Hematopoietic multipotent progenitor cell treated with erythropoietin and hydrocortisone succinate and interleukin-3 and kit ligand, for 6 days (in vitro differentiated cells): Measurements from ENCODE around the gene RAP1GAP2.

Experiments used
- DNase-seq: peaks from one replicate; pipeline ENCODE4 v3.0.0-alpha.2; 2015

The RAP1GAP2 gene

DNA sequence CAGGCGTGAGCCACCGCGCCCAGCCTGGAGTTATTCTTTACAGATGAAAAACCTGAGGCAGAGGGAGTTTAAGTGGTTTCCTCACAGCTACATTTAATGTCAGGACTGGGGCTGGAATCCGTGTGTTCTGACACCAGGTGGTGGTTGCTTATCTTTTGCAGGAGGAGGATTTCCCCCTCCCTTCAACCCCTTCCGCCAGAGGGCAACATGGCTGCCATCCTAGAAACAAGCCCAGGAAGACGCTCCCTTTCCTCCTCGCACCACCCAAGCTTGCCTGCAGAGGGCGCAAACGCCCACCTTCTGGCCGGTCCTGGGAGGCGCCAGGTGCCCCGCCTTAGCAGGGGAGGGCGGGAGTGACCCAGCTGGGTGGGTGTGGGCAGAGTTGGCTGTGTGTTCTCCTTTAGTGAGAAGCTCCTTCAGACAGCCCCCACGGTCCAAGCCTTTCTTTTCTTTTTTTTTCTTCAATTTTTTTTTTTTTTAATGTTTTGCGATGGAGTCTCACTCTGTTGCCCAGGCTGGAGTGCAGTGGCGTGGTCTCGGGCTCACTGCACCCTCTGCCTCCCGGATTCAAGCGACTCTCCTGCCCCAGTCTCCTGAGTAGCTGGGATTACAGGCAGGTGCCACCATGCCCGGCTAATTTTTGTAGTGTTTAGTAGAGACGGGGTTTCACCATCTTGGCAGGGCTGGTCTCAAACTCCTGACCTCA lies 9.9 kb upstream of the RAP1GAP2 start:
- DNase-seq = peak; percentile 95

DNA sequence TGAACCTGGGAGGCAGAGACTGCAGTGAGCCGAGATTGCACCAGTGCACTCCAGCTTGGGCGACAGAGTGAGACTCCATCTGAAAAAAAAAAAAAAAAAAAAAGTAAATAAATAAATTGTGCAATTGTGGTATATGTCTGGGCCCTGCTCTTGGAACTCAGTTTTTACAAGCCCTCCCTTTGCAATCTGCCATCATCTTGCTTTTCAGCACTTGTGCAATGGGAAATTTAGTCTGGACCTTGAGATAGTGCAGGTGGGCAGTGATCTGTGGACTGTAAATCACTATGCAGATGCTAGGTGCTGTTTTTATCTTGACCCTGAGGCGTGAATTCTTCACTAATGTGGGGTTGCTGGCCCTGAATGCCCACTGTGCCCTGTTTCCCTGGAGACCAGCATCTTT lies 6.5 kb upstream of the RAP1GAP2 start:
- DNase-seq = peak; percentile 63

DNA sequence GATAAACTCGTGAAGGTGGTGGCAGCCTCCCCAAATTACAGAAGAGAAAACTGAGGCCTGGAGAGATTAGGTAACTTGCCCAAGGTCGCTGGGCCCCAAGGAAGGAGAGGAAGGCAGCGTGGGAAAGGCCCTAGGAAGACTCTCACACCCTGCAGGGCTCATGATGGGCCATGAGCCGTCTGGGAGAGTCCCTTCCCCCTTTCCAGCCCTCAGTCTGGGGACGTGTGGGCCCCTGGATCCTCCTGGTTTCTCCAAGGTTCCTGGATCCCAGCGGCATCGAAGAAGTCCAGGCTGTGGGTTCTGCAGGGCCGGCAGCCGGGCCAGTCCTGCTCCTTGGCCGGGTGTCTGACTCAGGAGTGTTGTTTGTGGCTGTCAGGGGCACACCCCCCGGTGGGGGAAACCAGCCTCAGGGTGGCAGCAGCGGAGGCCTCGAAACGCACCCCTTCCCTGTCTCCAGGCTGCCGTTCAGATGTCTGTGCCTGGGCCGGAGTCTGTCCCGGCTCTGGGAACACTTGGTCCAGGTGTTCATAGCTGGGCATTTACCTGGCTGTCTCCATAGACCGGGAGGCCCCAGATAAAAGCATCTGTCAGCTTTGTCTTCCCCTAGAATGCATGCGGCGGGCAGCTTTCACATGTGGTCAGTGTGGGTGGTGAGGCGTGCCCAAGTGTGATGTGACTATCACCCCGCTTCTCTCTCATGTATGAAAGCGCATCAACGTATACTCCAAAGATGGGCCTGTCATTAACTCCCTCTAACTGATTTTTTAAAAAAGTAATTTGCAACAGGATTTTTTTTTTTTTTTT lies 3.7 kb upstream of the RAP1GAP2 start:
- peak; percentile 31 for DNase-seq

DNA sequence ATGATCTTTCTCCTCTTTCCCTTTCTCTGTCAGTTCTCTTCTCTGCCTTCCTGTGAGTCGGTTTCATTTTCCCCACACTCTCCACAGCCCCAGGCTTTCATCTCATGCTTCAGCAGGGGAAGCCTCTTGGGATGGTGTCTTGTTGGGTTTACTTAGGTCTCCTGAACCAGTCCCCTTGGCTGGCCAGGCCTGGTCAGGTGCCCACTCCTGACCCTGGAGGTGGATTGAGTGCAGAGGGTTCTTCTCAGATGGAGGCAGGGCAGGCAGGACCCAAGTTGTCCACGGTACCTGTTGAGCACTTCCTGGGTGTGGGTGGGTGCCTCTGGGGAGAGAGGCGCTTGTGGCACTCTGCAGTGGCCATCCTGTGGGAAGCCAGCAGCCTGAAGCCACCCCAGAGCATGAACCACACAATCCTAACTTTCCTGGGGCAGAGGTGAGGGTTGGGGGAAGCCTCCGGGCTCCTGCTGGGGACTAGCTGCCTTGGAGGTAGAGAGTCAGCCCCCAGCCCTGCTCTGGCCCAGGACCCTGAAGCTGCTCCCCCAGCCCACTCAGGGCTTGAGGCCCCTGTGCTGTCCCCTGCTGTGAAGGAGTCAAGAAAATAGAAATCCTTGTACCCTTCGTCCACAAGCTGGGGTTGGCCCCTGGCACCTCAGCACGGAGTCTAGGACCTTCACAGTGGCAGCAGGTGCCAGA lies 2.0 kb upstream of the RAP1GAP2 start:
- no peak for DNase-seq

DNA sequence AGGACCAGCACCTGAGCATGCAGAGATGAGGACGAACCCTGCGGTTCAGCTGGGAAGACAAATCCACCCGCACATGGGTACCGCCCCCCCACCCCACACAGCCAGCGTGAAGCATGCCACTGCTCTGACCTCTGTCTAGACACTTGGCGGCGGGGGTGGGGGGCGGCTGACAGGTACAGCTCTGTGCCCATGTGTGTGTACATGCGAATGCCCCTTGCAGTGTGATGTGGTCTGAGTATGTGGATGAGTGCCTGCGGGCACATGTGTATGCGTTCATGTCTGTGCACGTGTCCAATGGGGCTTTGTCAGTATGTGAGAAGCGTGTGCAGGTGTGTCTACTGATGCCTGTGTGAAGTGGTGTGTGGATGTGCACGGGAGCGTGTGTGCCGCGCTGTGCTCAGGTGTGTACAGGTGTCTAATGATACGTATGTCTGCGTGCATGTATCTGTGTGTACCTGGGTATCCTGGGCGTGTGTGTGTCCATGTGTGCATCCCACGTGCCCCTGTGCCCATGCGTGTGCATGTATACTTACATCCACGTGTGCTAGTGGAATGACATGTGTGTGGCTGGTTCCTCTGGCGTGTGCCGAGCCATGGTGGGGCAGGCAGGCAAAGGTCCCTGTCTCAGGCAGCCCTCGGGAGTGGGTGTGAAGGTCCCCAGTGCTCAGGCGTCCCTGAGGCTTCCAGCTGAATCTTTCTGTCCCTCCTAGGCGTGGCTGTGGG lies 636 bp upstream of the RAP1GAP2 start:
- no peak for DNase-seq

DNA sequence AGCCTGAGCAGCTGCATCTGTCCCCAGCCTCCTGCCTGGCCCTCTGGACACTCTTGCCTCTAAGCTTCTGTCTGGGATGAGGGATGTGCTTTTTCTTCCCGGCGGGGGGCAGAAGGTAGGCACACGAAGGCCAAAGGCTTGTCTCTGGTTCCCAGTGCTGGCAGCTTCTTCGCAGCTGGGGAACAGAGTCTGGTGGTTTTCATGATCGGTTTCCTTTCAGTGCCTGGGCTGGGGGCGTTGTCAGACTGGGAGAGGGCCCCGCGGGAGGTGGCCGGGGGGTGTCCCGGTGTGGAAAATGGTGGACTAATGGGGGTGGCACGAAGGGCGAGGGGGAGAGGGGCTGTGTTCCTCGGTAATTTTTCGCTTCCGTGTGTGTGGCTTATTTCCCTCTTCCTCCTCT lies 988 bp downstream of the RAP1GAP2 start:
- no peak for DNase-seq

DNA sequence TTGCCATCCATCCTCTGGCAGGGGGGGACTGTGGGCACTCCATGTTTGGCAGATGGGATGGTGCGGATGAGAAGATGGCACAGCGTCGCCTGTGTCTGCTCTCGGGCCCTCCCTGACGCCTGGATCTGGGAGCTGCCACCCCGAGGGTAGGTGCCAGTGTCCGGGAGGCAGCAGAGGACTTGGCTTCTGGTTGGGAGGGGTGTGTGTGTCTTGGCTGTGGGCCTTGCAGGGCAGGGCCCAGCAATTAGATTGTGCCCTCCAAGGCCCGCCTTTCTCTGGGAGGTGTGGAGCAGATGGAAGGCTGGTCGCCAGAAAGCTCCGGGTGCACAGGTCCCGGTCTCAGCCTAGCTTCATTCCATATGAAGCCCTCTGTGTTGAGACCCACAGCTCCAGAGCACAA lies 1.4 kb downstream of the RAP1GAP2 start:
- DNase-seq = no peak

DNA sequence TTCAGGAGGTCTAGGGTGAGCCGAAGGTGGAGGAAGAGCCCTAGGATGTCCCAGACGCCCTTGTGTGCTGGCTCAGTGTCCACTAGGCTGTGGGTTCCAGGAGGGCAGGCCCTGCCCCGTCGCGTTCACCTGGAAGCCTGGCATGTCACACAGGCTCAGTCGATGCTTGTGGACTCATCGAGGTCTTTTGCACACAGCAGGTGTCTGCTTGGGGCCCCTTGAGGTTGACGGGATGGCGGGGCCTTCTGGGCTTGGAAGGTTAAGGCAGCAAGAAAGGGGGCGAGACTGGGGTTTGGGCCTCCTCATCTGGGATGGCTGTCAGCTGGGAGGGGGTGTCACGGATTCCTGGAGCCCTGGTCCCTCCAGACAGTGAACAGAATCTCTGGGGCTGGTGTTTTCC lies 1.9 kb downstream of the RAP1GAP2 start:
- DNase-seq = no peak

DNA sequence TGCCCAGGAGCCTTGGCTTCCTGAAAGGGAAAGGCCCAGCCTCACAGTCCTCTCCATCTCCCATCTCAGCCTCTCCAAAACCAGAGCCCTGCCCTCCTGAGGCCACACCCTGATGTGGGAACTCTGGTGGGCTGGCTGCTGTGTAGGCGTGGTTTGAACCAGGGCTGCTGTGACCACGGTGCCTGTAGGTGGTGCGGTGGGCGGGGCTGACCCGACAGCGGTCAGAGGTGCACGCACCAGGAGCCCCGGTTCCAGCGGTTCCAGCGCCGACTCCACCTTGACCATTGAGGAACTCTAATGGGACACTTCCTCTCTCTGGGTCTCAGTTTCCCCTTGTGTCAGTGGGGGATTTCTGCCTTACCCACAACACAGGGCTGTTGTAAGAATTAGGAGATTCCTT lies 2.4 kb downstream of the RAP1GAP2 start:
- DNase-seq = peak; percentile 40

DNA sequence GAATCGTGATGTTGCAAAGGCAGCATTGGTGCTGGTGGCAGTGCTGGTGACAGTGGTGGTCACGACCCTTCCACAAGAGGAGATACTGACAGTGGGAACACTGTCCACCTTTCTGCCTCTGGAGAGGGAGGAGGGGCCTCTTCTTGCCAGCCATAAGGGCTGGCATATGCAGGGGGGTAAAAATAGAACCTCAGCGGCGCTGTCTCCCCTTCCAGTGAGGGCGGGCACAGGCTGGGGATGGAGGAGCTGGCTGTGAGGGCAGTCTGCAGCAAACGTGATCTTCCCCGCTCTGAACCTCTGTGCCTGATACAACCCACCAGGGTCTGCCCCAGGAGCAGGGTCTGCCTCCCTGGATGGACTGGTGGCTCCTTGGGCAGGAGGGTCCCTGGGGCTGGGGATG lies 3.4 kb downstream of the RAP1GAP2 start:
- no peak for DNase-seq

DNA sequence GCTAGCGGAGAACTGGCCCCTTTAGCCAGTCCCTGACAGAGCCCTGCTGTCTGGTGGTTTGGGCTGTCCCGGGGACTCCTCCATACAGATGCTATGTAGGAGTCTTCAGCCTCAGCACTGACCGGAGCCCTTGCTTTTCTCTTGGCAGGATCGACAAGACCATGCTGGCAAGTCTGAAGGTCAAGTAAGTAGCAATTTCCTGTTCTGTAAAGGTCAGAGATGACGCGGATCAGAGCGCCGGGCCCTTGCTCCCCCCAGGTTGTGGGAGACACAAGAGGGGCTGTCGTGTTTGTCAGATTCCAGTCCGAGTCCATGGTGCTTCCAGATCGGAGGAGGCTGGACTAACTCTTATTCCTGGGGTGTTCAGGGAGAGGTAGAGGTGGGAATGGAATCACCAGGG lies 4.1 kb downstream of the RAP1GAP2 start:
- DNase-seq = no peak

DNA sequence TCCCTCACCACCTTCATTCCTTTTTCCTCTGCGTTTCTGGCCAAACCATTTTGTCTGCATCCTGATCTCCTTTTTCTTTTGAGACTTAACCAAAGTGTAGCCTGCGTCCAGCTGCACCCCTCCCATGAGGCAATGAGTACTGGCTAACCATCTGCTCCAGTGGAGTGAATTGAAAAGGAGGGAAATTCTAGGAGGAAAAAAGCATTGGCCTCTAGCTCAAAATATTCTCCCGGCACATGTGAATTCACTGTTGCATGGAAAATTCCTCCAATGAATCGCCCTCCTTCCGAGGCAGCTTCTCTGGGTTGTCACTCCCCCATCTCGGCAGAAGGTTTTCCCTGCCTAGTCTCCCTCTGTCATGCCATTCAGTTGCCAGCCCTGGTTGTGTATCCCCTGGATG lies 5.6 kb downstream of the RAP1GAP2 start:
- DNase-seq = no peak

DNA sequence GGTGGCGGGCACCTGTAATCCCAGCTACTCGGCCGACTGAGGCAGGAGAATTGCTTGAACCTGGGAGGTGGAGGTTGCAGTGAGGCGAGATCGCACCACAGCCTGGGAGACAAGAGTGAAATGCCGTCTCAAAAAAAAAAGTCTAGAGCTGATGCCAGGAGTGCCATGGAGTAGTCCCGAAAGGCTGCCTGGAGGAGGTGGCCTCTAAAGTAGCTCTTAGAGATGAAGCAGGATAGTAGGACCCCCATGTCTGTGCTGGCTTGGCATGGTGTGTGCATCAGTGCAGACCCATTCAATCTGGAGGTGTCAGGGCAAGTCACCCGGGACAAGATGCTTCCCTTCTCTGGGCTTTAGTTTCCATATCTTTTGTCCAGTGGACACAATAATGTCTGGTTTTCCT lies 6.3 kb downstream of the RAP1GAP2 start:
- no peak for DNase-seq

DNA sequence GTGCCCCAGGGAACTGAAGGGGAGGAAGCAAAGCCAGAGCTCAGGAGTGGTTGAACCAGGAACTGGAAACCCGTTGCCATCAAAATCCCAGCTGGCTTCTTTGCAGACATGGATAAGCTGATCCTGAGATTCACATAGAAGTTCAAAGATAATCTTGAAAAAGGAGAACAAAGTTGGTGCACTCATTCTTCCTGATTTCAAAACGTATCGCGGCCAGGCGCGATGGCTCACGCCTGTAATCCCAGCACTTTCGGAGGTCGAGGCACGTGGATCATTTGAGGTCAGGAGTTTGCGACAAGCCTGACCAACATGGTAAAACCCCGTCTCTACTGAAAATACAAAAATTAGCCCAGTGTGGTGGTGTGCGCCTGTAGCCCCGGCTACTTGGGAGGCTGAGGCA lies 7.1 kb downstream of the RAP1GAP2 start:
- DNase-seq = no peak

DNA sequence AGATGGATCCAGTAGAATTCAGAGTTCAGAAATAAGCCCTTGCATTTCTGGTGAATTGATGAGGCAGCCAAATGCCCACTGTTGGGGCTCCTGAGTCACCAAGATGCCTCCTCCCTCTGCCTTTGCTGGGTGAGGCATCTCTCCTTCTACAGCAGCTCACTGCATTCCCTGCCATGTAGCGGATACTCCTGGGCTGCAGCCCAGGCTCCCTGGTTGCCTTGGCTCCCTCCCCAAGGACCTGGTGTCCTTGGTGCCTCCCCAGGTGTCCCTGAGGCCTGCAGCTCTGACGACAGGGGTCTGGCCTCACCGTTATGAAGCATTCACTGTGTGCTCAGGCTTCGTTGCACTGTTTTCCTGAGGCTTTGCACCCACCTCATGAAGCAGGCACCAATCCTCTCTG lies 7.7 kb downstream of the RAP1GAP2 start:
- DNase-seq = no peak

DNA sequence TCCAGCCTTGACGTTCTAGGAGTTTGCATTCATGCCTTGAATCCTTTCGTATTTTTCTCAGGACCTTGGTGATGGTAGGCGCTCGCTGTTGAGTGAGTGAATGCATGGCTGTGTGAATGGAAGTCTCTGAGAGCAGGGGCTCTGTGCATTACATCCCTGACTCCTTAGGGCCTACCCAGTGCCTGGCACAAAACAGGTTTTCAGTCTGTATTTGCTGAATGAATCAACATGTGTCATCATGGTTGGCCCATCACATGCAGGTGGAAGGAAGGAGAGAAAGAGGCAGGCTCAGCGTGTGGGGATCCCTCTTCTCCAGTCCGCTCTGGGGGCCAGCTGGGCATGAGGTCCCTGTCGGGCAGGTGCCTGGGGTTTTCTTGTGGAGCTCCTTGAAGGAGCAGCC lies 8.7 kb downstream of the RAP1GAP2 start:
- DNase-seq = no peak

DNA sequence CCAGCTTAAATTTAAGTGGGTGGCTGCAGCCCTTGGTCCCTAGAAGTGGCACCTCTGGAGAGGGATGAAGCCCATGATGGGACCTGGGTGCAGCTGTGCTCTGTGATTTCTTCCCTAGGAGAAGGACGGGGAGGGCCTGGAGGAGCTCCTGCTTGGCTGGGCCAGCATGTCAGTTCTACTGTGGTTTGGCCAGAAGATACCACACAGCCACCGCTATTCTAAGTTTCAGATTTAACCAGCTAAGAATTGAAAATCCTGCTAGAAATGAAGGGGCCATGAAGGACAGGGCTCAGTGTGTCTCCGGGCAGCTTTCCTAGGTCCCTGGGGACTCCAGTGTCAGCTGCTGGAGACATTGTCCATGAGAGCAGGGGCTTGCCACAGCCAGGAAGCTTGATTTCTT lies 9.7 kb downstream of the RAP1GAP2 start:
- DNase-seq = no peak

DNA sequence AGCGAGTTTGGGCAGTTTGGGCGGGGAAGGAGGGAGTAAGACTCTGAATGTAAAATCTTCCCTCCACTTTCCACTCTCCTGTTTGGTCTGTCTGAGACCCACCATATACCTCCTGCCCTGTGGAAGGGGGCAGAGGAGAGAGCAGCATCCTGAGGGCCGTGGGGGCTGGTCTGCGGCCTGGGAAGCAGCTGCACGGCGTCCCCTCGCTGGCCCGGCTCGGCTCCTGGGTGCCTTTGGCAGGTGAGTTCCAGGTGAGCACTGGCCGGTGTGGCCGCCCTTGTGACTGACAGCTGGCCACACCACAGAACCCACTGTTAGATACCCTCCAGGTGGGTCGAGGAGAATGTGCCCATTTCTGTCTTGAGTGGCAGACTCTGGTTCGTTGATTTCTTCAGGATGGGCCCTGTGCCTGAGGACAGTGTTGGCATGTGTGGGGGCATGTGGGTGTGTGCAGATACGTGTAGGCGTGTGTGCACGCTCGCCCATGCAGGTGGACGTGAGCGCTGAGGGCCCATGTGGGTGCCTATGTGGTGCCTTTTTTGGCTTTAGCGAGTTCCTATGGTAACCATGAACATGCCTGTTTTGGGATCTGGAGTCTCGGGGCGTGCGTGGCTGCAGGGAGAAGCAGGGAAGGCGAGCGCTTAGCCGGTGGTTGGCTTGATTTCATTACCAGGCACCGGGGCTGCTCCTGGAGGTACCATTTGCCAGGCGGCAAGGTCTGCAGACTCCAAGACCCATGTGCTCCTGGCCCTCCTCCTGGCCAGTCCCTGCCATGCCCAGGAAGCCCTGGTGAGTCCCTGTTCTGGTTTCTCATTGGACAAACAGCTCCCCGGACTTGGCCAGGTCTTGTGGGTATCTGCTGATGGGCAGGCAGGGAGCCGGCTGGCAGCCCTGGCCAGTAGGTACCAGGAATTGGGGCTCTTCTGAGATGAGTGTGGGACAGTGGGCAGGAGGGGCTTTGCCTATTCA lies 12.4 kb downstream of the RAP1GAP2 start:
- DNase-seq = no peak

DNA sequence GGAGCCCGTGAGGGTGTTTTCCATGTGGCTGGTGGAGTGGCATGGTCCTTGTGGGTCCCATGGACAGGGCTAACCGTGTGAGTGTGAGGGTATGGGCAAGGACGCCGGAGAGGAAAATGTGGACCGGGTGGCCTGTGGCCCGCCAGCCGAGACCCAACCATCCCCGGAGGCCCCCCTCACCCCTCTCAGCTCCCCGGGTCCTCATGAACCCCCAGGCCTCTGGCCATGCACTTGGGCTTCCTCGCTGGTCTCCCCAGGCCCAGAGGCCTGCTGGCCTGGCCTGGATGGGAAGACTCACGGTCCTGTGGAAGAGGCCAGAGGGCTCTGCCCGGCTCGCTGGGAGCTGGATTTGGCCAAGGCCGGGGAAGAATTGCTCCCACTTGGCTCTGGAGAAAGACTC lies 13.1 kb downstream of the RAP1GAP2 start:
- no peak for DNase-seq

DNA sequence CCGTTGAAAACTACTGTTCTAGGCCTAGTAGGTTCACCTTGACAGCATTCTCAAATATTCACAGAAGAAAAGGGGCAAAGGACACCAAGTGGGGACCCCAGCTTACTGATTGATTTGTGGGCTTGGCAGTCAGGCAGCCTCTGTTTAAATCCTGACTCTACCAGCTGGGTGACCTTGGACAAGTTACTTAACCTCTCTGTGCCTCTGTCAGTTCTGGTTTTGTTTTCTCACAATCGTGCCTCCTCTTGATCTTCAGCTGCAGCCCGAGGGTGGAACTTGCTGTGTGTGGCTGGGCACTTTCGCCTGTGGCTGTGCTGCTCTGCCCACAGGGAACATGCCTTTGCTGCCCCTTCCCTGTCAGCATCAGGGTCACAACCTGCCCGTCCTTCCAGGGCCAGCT lies 17.8 kb downstream of the RAP1GAP2 start:
- DNase-seq = no peak

DNA sequence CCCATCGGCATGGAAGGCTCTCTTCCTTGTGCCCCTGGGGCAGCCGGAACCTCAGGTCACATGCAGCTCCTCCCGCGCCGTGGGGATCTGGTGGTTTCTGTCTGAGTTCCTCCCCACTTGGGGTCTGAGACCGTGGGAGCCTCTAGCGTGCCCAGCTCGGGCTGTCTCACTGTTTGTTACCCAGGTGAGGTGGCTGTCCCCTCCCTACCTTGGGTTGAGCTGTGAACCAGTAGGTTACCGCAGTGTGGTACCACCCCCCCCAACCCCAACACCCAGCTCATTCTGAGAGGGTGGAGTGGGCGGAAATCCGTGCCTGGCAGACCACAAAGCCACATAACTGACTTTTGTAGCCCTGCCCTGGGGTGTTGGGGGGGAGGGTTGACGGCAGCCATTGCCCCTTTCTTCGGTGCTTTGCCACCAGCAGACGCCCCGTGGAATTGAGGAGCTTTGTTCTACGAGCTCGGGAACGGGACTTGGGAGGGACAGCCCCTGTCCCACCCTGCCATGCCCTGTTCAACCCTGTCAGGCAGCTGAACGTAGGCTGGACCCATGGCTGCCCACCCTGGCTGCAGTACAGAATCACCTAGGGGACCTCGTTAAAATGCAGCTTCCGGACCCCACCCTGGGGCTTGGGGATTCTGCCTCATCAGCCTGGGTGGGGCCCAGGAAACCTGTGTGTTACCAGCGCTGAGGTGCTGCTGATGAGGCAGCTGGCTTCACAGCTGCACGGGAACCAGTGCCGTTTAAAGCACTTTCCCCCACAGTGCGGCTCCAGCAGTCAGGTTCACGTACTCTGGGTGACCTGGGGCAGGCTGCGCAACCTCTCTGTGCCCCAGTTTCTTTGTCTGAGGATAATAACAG lies 18.5 kb downstream of the RAP1GAP2 start:
- DNase-seq = peak; percentile 80
